ENCODE data around the gene C3orf70. TPM values are rescaled to one million over a fixed set of nuclear protein-coding genes. Genes with fewer than 3 reads are reported as not detected.

C3orf70 gene
- total RNA-seq, 2 experiments from 2014 or later, result not detected

GRCh38 chr3:185120126-185120525, 32.7 kb downstream of the C3orf70 start:
- intact Hi-C loops (cut with micrococcal nuclease; ENCODE audit: unreplicated experiment), result no loop called here
- Histone ChIP-seq H3K4me3 (ENCODE audit: low read depth, low read length, poor library complexity, severe bottlenecking) (no peak overlapping the region), H3K9me2 (ENCODE audit: insufficient read depth, low read length) (no peaks in the 10 kb centered on the region), H4K20me1 (ENCODE audit: insufficient read depth, low read length) (no peaks in the 10 kb centered on the region), H3K36me3 (ENCODE audit: insufficient read depth, low read length) (no peaks in the 10 kb centered on the region), H2AFZ (ENCODE audit: low read length) (no peak overlapping the region), H3K9me3 (ENCODE audit: low read length) (no peaks in the 10 kb centered on the region), H3K4me2 (ENCODE audit: low read length) (no peak overlapping the region), H3K79me2 (ENCODE audit: insufficient read depth, low read depth, low read length) (no peaks in the 10 kb centered on the region), H3K27ac (ENCODE audit: low read depth, low read length, poor library complexity, severe bottlenecking) (no peak overlapping the region), H3K4me1 (ENCODE audit: insufficient read depth, low read length, poor library complexity, severe bottlenecking) (no peaks in the 10 kb centered on the region)
- no TSS peak for BruUV-seq (replicated peaks)
- ChIA-PET POLR2A (no interaction called here), CTCF (ENCODE audit: unreplicated experiment) (no interaction called here)
- no peak for TF ChIP-seq EZH2phosphoT487 (IDR thresholded peaks at IDR 0.05; ENCODE audit: borderline replicate concordance, low read depth, low read length)
- TF ChIP-seq CTCF (conservative IDR thresholded peaks at IDR 0.05; ENCODE audit: low read length), result no peak
- no peak for DNase-seq (ENCODE audit: low spot score)

- no peak for TF ChIP-seq CTCF (conservative IDR thresholded peaks at IDR 0.05; ENCODE audit: low read length)
- no peak for TF ChIP-seq EZH2phosphoT487 (IDR thresholded peaks at IDR 0.05; ENCODE audit: borderline replicate concordance, low read depth, low read length)
- Histone ChIP-seq H3K36me3 (ENCODE audit: insufficient read depth, low read length) (no peaks in the 10 kb centered on the region), H3K9me3 (ENCODE audit: low read length) (no peaks in the 10 kb centered on the region), H4K20me1 (ENCODE audit: insufficient read depth, low read length) (no peaks in the 10 kb centered on the region), H3K4me3 (ENCODE audit: low read depth, low read length, poor library complexity, severe bottlenecking) (no peak overlapping the region), H3K9me2 (ENCODE audit: insufficient read depth, low read length) (no peaks in the 10 kb centered on the region), H3K27ac (ENCODE audit: low read depth, low read length, poor library complexity, severe bottlenecking) (no peak overlapping the region), H2AFZ (ENCODE audit: low read length) (no peak overlapping the region), H3K4me2 (ENCODE audit: low read length) (no peak overlapping the region), H3K4me1 (ENCODE audit: insufficient read depth, low read length, poor library complexity, severe bottlenecking) (no peaks in the 10 kb centered on the region), H3K79me2 (ENCODE audit: insufficient read depth, low read depth, low read length) (no peaks in the 10 kb centered on the region)
- BruUV-seq (replicated peaks), result no TSS peak
- DNase-seq (ENCODE audit: low spot score), result no peak
- ChIA-PET POLR2A (interaction anchor here (0.6 kb wide), 1 partner anchor 30 kb away, joined by 6 read pairs; no protein-coding TSS in a partner anchor), CTCF (ENCODE audit: unreplicated experiment) (no interaction called here)
- intact Hi-C loops (cut with micrococcal nuclease; ENCODE audit: unreplicated experiment), result no loop called here
These were observed 37.5 kb downstream of the C3orf70 start for GRCh38 chr3:185115371-185115770.

GRCh38 chr3:185114756-185115155, 38.1 kb downstream of the C3orf70 start:
- Histone ChIP-seq H3K27ac (ENCODE audit: low read depth, low read length, poor library complexity, severe bottlenecking) (no peak overlapping the region), H3K36me3 (ENCODE audit: insufficient read depth, low read length) (no peaks in the 10 kb centered on the region), H3K79me2 (ENCODE audit: insufficient read depth, low read depth, low read length) (no peaks in the 10 kb centered on the region), H3K4me3 (ENCODE audit: low read depth, low read length, poor library complexity, severe bottlenecking) (no peak overlapping the region), H3K9me3 (ENCODE audit: low read length) (no peaks in the 10 kb centered on the region), H3K4me1 (ENCODE audit: insufficient read depth, low read length, poor library complexity, severe bottlenecking) (no peaks in the 10 kb centered on the region), H2AFZ (ENCODE audit: low read length) (no peak overlapping the region), H4K20me1 (ENCODE audit: insufficient read depth, low read length) (no peaks in the 10 kb centered on the region), H3K9me2 (ENCODE audit: insufficient read depth, low read length) (no peaks in the 10 kb centered on the region), H3K4me2 (ENCODE audit: low read length) (no peak overlapping the region)
- no peak for DNase-seq (ENCODE audit: low spot score)
- TF ChIP-seq EZH2phosphoT487 (IDR thresholded peaks at IDR 0.05; ENCODE audit: borderline replicate concordance, low read depth, low read length) (no peak), CTCF (conservative IDR thresholded peaks at IDR 0.05; ENCODE audit: low read length) (no peak)
- BruUV-seq (replicated peaks), result no TSS peak
- ChIA-PET POLR2A (interaction anchor here (0.6 to 0.8 kb wide), 2 partner anchors 29 to 31 kb away, joined by 3 to 6 read pairs; no protein-coding TSS in a partner anchor), CTCF (ENCODE audit: unreplicated experiment) (no interaction called here)
- intact Hi-C loops (cut with micrococcal nuclease; ENCODE audit: unreplicated experiment), result no loop called here
